Thymus (tissue), 11 donors: ENCODE results near the gene MMP2. TPM values are rescaled to one million over a fixed set of nuclear protein-coding genes. Genes with fewer than 3 reads are reported as not detected.

ENCODE experiments used
- DNase-seq, 9 donors: peaks; one replicate each; pipeline ENCODE4 v3.0.0-alpha.2; 2013; ENCODE audit warnings: low spot score in 9 of 9, low read depth in 6 of 9, missing footprints in 1 of 9
- H3K27ac ChIP-seq, 2 donors: one replicate each; pipeline ENCODE4 v1.5.1; 2013; ENCODE audit warnings: control low read depth in 1 of 2, low read depth in 1 of 2, low read length in 1 of 2, mild to moderate bottlenecking in 1 of 2, moderate library complexity in 1 of 2
- H3K27me3 ChIP-seq, 2 donors: one replicate each; pipeline ENCODE4 v1.5.1; 2013; ENCODE audit warnings: low read length in 1 of 2; ENCODE audit not compliant: control insufficient read depth in 2 of 2, insufficient read depth in 1 of 2
- H3K36me3 ChIP-seq, 2 donors: one replicate each; pipeline ENCODE4 v1.5.1; 2013; ENCODE audit warnings: low read length in 1 of 2, mild to moderate bottlenecking in 1 of 2, moderate library complexity in 1 of 2; ENCODE audit not compliant: control insufficient read depth in 2 of 2, insufficient read depth in 2 of 2
- H3K4me1 ChIP-seq, 2 donors: one replicate each; pipeline ENCODE4 v1.5.1; 2013; ENCODE audit warnings: low read length in 2 of 2; ENCODE audit not compliant: control insufficient read depth in 2 of 2, insufficient read depth in 2 of 2
- H3K4me3 ChIP-seq, 2 donors: one replicate each; pipeline ENCODE4 v1.5.1; 2013; ENCODE audit warnings: low read length in 2 of 2, control low read depth in 1 of 2, mild to moderate bottlenecking in 1 of 2
- H3K9me3 ChIP-seq, 2 donors: one replicate each; pipeline ENCODE4 v1.5.1; 2013; ENCODE audit warnings: low read length in 1 of 2, mild to moderate bottlenecking in 1 of 2; ENCODE audit not compliant: control insufficient read depth in 2 of 2, insufficient read depth in 1 of 2
- WGBS: extraction: QIAGEN DNeasy Blood & Tissue Kit; methylation state at CpG from one replicate; pipeline ENCODE4 v1.1.7; 2013; 5-methylcytosine and 5-hydroxymethylcytosine counted together
- polyA plus RNA-seq: library from polyadenylated mRNA; stranded (reverse); fragments of 200-250 nt; gene quantifications from one replicate; pipeline ENCODE4 v1.2.3, GENCODE V29; 2013
- total RNA-seq: library from RNA; stranded (reverse); fragments of 120-200 nt; gene quantifications from one replicate; pipeline ENCODE4 v1.2.4, GENCODE V29; 2013
- donor health status: healthy.

MMP2 gene
- total and polyA plus RNA-seq, 2 donors, result 8.5 to 14.3 TPM

DNA sequence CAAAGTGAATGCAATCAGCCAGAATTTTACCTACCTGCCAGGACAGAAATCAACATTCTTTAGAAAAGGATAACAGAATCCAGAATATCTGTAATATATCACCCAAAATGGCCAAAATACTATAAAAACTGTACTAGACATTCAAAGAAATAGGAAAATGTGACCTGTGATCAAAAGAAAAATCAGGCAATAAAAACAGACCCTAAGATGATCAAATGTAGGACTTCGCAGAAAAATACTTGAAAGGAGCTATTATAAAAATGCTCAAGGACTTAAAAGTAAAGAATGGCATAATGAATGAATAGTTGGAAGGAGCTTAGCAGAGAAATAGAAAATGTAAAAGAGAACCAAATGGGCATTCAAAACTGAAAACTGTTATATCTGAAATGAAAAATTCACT lies 33.9 kb downstream of the MMP2 start:
- H3K4me3 ChIP-seq, result no peak overlapping the region
- H3K4me1 ChIP-seq, result peaks cover 5 to 12% of the 10 kb centered on the region in 2 donors
- H3K27ac ChIP-seq, result no peak overlapping the region
- no peaks in the 10 kb centered on the region for H3K9me3 ChIP-seq
- 97% methylated on average over 1 of the region's 1 CpG for WGBS
- H3K27me3 ChIP-seq, result peaks cover 3 to 8% of the 10 kb centered on the region in 2 donors
- H3K36me3 ChIP-seq, result no peaks in the 10 kb centered on the region
- DNase-seq, result no peak

DNA sequence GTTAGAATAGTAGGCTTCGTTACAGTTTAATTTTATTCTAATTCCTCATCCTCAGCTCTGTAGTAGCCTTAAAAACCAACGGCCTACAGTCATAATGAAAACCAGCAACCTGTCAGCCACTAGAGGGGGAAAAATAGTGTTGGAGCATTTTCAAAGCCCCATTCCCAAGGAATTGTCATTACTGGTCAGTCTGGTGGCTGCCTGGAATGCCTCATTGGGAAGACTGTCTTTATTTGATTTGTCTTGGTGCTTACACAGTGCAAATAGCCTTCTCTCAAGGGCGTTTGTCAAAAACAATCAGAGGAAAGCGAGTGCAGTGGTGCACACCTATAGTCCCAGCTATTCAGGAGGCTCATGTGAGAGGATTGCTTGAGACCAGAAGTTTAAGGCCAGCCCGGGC lies 34.6 kb downstream of the MMP2 start:
- Histone ChIP-seq H3K36me3 (no peaks in the 10 kb centered on the region), H3K4me1 (peaks cover 5 to 12% of the 10 kb centered on the region in 2 donors), H3K9me3 (no peaks in the 10 kb centered on the region), H3K4me3 (no peak overlapping the region), H3K27ac (no peak overlapping the region), H3K27me3 (peaks cover 3 to 8% of the 10 kb centered on the region in 2 donors)
- WGBS, result 83% methylated on average over 5 of the region's 5 CpGs
- no peak for DNase-seq

DNA sequence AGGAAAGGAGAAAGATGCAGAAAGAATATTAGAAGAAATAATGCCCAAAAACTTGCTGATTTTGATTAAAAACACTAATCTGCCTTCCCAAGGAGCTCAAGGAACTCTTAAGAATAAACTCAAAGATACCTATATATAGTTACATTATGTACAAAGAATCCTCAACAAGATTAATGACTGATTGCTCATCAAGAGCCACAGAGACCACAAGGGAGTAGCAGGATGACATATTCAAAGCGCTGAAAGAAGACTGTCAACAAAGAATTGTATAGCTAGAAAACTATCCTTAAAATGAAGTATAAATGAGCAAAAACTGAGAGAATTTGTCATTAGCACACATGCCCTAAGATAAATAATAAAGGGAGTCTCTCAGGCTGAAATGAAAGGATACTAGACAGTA lies 36.1 kb downstream of the MMP2 start:
- DNase-seq, result no peak
- H3K27ac ChIP-seq, result no peak overlapping the region
- WGBS, result 94% methylated on average over 1 of the region's 1 CpG

DNA sequence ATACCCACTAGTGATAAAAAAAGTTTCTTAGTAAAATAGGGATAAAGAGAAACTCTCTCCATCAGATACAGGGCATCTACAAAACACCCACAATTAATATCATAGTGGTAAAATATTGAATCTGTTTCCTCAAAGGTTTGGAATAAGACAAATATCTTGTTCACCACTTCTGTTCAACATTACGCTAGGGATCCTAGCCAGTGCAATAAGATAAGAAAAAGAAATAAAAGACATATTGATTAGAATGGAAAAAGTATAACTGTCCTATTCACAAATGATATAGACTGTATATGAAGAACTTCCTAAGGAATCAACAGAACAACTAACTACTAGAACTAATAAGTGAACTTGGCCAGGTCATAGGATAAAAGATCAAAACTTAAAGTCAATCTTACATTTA lies 42.8 kb downstream of the MMP2 start:
- H3K4me1 ChIP-seq, result no peaks in the 10 kb centered on the region
- no peaks in the 10 kb centered on the region for H3K9me3 ChIP-seq
- no peak overlapping the region for H3K27ac ChIP-seq
- 62% methylated on average over 1 of the region's 1 CpG for WGBS
- DNase-seq, result no peak
- H3K36me3 ChIP-seq, result no peaks in the 10 kb centered on the region
- H3K4me3 ChIP-seq, result no peak overlapping the region
- H3K27me3 ChIP-seq, result no peaks in the 10 kb centered on the region

More for the DNA sequence above, 36.1 kb downstream of the MMP2 start:
- Histone ChIP-seq H3K4me1 (peaks cover 0 to 1% of the 10 kb centered on the region in 2 donors), H3K36me3 (no peaks in the 10 kb centered on the region), H3K4me3 (no peak overlapping the region), H3K9me3 (no peaks in the 10 kb centered on the region), H3K27me3 (no peaks in the 10 kb centered on the region)

DNA sequence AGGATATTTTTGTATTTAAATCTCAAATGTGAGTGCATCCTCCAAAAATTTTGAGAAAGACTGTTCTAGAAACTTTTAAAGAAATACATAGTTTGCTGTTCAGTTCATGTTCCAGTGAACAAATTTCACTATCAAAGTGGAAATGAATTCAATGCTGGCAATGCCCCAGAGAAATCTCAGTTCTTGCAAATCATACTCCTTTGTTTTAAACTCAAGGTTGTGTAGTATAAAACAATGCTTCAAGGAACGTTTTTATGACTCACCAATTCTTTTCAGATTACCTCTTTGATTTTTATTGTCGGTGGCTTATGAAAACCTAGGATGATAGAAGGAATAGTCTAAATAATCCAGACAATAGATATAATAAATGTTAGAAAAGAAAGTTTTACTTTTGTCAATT lies 47.4 kb downstream of the MMP2 start:
- no peak overlapping the region for H3K27ac ChIP-seq
- no peak overlapping the region for H3K4me3 ChIP-seq
- WGBS, result 81% methylated on average over 2 of the region's 2 CpGs
- H3K36me3 ChIP-seq, result no peaks in the 10 kb centered on the region
- no peaks in the 10 kb centered on the region for H3K27me3 ChIP-seq
- no peak for DNase-seq
- no peaks in the 10 kb centered on the region for H3K4me1 ChIP-seq
- H3K9me3 ChIP-seq, result no peaks in the 10 kb centered on the region

DNA sequence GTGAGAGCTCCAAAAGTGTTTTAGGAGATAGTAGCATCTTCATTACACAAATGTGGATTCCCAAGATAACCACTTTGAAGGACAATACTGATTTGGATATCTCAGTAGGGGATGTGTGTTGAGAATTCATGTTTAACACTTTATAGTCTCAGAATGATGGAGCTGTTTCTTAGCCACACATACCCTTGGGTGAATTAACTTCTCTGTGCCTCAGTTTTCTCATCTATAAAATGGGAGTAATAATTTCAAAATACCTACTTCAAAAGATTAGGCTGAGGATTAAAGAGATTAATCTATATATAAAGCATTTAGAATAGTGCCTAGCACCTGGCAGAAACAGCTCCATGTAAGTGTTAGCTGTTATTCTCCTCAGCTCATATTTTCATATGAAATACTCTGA lies 48.9 kb downstream of the MMP2 start:
- DNase-seq, result no peak
- Histone ChIP-seq H3K4me1 (no peaks in the 10 kb centered on the region), H3K36me3 (no peaks in the 10 kb centered on the region), H3K27me3 (no peaks in the 10 kb centered on the region), H3K27ac (no peak overlapping the region), H3K9me3 (no peaks in the 10 kb centered on the region), H3K4me3 (no peak overlapping the region)

DNA sequence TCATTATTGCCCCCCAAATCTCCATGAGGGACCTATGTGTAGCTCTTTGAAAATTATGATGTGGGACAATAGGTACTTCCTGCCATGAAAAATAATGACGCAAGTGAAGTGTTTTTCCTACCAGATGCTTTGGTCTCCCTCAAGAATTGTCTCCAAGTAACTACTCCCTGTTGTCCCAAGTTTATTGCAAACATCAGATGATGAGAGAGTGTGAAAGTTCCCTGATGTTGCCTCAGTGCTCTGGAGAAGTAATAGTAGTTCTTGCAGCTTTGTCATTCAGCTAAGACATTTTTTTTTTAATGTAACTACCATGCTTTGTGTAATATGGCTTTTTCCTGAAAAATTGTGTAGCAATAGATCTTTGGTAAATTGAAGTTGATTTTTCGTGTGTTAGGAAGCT lies 50.0 kb downstream of the MMP2 start:
- no peak overlapping the region for H3K4me3 ChIP-seq
- no peak for DNase-seq
- no peaks in the 10 kb centered on the region for H3K27me3 ChIP-seq
- no peaks in the 10 kb centered on the region for H3K4me1 ChIP-seq
- no peaks in the 10 kb centered on the region for H3K36me3 ChIP-seq
- WGBS, result 95% methylated on average over 2 of the region's 2 CpGs
- no peaks in the 10 kb centered on the region for H3K9me3 ChIP-seq
- H3K27ac ChIP-seq, result no peak overlapping the region

DNA sequence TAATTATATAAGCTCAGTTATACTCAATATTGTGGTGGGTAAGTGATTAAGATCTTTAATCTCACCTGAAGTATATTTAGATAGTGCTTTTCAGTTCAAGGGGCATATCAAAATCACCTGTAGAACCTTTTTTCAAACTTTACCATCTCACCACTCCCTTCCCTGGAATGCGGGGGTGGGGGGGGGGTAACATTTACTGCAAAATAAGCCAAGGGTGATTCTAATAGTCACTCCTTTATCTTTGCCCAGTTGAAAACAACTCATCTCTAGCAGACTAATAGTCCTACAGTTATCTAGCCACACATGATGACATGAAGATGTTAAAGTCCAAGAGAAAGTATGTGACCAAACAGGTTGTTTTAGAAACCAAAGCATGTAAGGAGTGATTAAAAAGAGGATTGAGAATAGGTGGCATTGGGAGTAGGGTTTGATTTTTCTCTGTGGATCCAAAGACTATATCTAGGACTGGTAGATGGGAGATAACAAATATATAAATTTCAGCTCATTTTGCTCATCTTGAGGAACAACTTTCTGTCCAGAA lies 51.4 kb downstream of the MMP2 start:
- Histone ChIP-seq H3K27me3 (no peaks in the 10 kb centered on the region), H3K36me3 (no peaks in the 10 kb centered on the region), H3K27ac (no peak overlapping the region), H3K4me1 (no peaks in the 10 kb centered on the region), H3K4me3 (no peak overlapping the region), H3K9me3 (no peaks in the 10 kb centered on the region)
- 98% methylated on average over 1 of the region's 1 CpG for WGBS
- no peak for DNase-seq

DNA sequence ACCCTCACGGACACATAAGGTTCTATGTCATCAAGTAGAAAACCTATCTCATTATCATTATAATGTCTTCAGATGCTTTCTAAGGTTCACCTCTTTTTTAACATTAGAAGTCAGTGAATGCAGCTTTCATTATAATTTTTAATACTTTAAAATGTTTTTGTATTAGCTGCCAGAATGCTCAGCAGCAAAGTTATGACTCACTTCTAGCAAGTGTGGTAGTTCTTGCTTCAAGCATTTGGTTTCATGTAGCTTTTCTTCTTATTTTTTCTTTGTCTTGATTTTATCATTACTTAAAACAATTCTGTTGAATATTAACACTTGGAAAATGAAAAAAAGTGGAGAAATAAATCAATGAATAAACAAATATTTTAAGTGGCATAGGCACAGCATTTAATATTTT lies 53.2 kb downstream of the MMP2 start:
- DNase-seq, result no peak
- H3K4me3 ChIP-seq, result no peak overlapping the region
- H3K9me3 ChIP-seq, result no peaks in the 10 kb centered on the region
- H3K4me1 ChIP-seq, result no peaks in the 10 kb centered on the region
- H3K27me3 ChIP-seq, result no peaks in the 10 kb centered on the region
- H3K27ac ChIP-seq, result no peak overlapping the region
- WGBS, result 100% methylated on average over 1 of the region's 1 CpG
- H3K36me3 ChIP-seq, result no peaks in the 10 kb centered on the region

DNA sequence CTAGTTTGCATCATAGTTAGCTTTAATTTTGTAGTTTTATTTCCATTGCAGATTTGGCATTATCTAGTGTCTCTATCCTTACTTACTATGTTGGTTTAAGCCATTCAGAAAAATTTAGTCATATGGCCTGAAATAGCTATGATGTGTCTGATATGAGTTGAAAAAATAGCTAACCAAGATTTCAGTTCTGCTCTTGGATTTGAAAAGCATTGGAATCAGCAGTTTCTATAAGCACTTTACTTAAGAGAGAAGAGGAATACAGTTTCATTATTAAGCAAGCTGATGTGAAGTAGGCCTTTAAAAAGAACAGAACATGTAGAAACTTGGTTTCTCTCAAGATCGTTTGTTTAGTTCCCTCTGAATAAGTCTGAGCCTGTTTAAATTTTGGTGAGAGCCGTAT lies 55.8 kb downstream of the MMP2 start:
- Histone ChIP-seq H3K36me3 (no peaks in the 10 kb centered on the region), H3K4me1 (no peaks in the 10 kb centered on the region), H3K9me3 (no peaks in the 10 kb centered on the region), H3K27ac (peak overlapping the region in 1 of 2 donors; percentile 58), H3K27me3 (no peaks in the 10 kb centered on the region), H3K4me3 (no peak overlapping the region)
- 91% methylated on average over 2 of the region's 2 CpGs for whole genome bisulfite sequencing
- DNase-seq, result peak in 1 of 9 donors; percentile 5
